ENCODE data around the gene CDK19. TPM values are rescaled to one million over a fixed set of nuclear protein-coding genes. Genes with fewer than 3 reads are reported as not detected.

Gene CDK19
- total and polyA plus RNA-seq, 2 of the 13 experiments (the other 11 are each of a cell fraction or from before 2014, with no cell fraction given), result 13.4 to 27.0 TPM

- FAIRE-seq (no peak), DNase-seq (ENCODE audit: low spot score) (no peak), ATAC-seq (no peak)
- intact Hi-C loops (cut with micrococcal nuclease; ENCODE audit: unreplicated experiment), result loop anchor here (10.0 kb wide), 2 partner anchors 88 to 128 kb away; no protein-coding TSS in a partner anchor
- Histone ChIP-seq H4K20me1 (ENCODE audit: insufficient read depth, low read length) (no peaks in the 10 kb centered on the region), H3K79me2 (ENCODE audit: insufficient read depth, low read length) (peaks cover 3% of the 10 kb centered on the region), H3K4me2 (ENCODE audit: low read depth, low read length) (no peak overlapping the region), H3K27ac (ENCODE audit: extremely low read length, insufficient read depth, low read length) (no peak overlapping the region), H3K9me3 (ENCODE audit: low read length) (no peaks in the 10 kb centered on the region), H3K36me3 (replicated peaks in 1 of 2; ENCODE audit: control insufficient read depth in 1 of 2, insufficient read depth in 2 of 2, low read length in 2 of 2) (peaks cover 0 to 4% of the 10 kb centered on the region in 2 experiments; a peak in 2 of 5 replicates), H3K27me3 (ENCODE audit: control insufficient read depth in 1 of 2, insufficient read depth in 2 of 2, low read length in 2 of 2) (no peaks in the 10 kb centered on the region), H3K4me3 (replicated peaks in 1 of 3; ENCODE audit: insufficient read depth in 1 of 3, low read depth in 2 of 3, low read length in 3 of 3) (no peak overlapping the region), H2AFZ (ENCODE audit: low read length) (no peak overlapping the region), H3K9ac (ENCODE audit: insufficient read depth, low read depth, low read length) (no peak overlapping the region), H3K4me1 (ENCODE audit: insufficient read depth, low read length) (peaks cover 72% of the 10 kb centered on the region)
- in situ Hi-C loops (cut with HindIII; ENCODE audit: extremely low pct_ligation_motif_present, low pct_unique_long_range_greater_than_20kb), result no loop called here
- 97% methylated on average over 4 of the region's 4 CpGs for WGBS (ENCODE audit: low lambda C conversion rate)
- no TSS peak for BruUV-seq (replicated peaks)
- CTCF ChIA-PET (ENCODE audit: low intra/inter-chr PET ratio, low total read pairs), result no interaction called here
- POLR2A ChIA-PET, result interaction anchor here (1.3 kb wide), 1 partner anchor 222 kb away, joined by 4 read pairs; the partner anchor contains the start of gene AMD1
- TF ChIP-seq TCF12 (IDR thresholded peaks at IDR 0.05) (no peak), TCF12 (CRISPR knock-in tag; IDR thresholded peaks at IDR 0.05) (no peak), DBP (CRISPR knock-in tag; IDR thresholded peaks at IDR 0.05; ENCODE audit: not compliant biosample characterization) (no peak), SYNCRIP (IDR thresholded peaks at IDR 0.05; ENCODE audit: insufficient read depth, low read depth, low read length) (no peak), RERE (CRISPR knock-in tag; IDR thresholded peaks at IDR 0.05; ENCODE audit: low read depth) (no peak), ZFP36L2 (CRISPR knock-in tag; IDR thresholded peaks at IDR 0.05) (no peak), TAF15 (IDR thresholded peaks at IDR 0.05; ENCODE audit: low read depth, low read length, poor library complexity, severe bottlenecking) (no peak), TMF1 (CRISPR knock-in tag; IDR thresholded peaks at IDR 0.05; ENCODE audit: low read depth) (no peak), HDAC6 (IDR thresholded peaks at IDR 0.05; ENCODE audit: low read depth, low read length) (no peak), ZNF431 (CRISPR knock-in tag; IDR thresholded peaks at IDR 0.05; ENCODE audit: borderline replicate concordance, low read depth) (no peak), CCAR2 (optimal IDR thresholded peaks at IDR 0.05; ENCODE audit: low read depth, low read length) (no peak), KDM2A (CRISPR knock-in tag; IDR thresholded peaks at IDR 0.05; ENCODE audit: borderline replicate concordance, low read depth) (no peak), NBN (conservative IDR thresholded peaks at IDR 0.05) (no peak), TBX3 (IDR thresholded peaks at IDR 0.05; ENCODE audit: borderline replicate concordance) (no peak), BRCA1 (CRISPR knock-in tag; IDR thresholded peaks at IDR 0.05) (no peak)
- TF ChIP-seq, protein P1, sequence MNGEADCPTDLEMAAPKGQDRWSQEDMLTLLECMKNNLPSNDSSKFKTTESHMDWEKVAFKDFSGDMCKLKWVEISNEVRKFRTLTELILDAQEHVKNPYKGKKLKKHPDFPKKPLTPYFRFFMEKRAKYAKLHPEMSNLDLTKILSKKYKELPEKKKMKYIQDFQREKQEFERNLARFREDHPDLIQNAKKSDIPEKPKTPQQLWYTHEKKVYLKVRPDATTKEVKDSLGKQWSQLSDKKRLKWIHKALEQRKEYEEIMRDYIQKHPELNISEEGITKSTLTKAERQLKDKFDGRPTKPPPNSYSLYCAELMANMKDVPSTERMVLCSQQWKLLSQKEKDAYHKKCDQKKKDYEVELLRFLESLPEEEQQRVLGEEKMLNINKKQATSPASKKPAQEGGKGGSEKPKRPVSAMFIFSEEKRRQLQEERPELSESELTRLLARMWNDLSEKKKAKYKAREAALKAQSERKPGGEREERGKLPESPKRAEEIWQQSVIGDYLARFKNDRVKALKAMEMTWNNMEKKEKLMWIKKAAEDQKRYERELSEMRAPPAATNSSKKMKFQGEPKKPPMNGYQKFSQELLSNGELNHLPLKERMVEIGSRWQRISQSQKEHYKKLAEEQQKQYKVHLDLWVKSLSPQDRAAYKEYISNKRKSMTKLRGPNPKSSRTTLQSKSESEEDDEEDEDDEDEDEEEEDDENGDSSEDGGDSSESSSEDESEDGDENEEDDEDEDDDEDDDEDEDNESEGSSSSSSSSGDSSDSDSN (CRISPR knock-in tag; IDR thresholded peaks at IDR 0.05), result no peak
- TF ChIP-seq, protein P2, sequence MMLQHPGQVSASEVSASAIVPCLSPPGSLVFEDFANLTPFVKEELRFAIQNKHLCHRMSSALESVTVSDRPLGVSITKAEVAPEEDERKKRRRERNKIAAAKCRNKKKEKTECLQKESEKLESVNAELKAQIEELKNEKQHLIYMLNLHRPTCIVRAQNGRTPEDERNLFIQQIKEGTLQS (CRISPR knock-in tag; IDR thresholded peaks at IDR 0.05), result no peak
Measured at GRCh38 chr6:110652520-110652919, 162.7 kb downstream of the CDK19 start.

All from HepG2 (cell line).